Measurements from ENCODE around the gene DNAJB8.

DNAJB8 gene

GRCh38 chr3:128482666-128483656, 16.3 kb upstream of the DNAJB8 start:
- peak; percentile 38 for DNase-seq

DNA sequence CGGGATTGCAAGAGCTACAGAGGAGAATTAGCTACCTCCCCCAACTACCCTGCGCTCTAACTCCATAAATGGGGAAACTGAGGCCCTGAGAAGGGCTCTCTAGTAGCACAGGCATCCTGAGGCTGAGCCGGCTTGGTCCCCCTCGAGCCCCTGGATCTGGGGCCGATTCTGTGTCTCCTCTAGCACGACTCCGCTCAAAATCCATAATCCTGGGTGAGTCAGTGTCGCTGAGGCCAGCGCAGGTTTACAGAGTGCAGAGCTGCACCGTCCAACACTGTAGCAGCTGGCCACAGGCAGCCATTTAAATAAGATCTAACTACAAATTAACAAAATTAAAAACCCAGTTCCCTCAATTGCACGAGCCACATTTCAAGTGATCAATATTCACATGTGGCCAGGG, 15.5 kb upstream of the DNAJB8 start:
- peak; percentile 63 for DNase-seq

- peak; percentile 86 for DNase-seq
Measured at GRCh38 chr3:128481438-128481942, 14.8 kb upstream of the DNAJB8 start.

DNA sequence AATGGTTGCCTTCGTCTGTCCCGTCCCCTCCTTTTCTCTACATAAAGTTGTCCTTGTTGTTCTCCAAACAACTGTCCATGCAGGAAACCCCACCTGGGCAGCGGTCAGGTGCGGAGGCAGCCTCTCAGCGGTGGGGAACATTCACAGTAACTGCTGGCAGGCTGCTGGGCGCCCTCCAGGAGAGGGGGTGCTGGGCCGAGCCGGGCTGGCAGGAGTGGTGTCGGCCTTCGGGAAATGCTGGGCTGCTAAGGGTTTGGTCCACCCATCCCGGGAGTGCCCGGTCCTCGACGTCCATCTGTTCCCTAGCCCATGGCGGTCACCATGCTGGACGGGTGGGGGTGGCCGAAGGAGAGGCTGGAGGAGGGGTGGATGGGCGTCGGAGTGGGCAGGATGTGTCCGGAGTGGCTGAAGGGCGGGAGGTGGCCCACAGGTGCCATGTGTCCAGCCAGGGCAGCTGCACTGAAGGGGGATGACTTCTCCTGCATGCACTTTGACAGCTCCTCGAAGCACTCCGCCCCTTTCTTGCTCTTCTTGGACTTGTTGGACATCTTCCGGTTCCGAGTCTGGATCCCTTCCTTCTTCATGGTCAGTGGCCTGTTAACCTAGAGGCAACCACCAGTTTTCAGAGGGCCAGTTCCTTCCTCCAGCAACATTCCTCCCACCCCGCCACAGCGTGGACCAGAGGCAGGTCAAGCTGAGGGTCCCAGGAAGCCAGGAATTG, 14.2 kb upstream of the DNAJB8 start:
- DNase-seq: no peak

- no peak for DNase-seq
Measured at GRCh38 chr3:128480278-128480677, 13.6 kb upstream of the DNAJB8 start.

- DNase-seq: no peak
Measured at GRCh38 chr3:128479558-128480086, 12.9 kb upstream of the DNAJB8 start.

- no peak for DNase-seq
Measured at GRCh38 chr3:128478576-128479506, 12.2 kb upstream of the DNAJB8 start.

DNA sequence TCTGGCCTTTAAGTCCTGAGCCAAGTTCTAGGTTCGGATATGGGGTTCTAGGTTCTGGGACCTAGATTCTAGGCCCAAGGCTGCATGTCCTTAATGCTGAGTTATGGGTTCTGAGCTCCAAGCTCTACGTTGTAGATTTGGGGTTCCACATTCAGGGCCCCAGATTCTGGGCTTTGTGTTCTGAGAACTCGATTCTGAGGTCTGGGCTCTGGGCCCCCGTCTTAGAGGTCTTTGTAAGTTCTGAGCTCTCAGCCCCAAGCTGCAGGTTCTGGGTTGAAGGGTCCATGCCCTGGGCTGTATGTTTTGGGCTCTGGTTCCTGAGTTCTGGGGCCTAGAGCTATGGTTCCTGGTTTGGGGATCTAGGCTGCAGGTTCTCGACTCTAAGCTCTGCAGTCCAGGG, 10.0 kb upstream of the DNAJB8 start:
- DNase-seq: no peak

- no peak for DNase-seq
Measured at GRCh38 chr3:128475355-128475754, 8.7 kb upstream of the DNAJB8 start.

DNA sequence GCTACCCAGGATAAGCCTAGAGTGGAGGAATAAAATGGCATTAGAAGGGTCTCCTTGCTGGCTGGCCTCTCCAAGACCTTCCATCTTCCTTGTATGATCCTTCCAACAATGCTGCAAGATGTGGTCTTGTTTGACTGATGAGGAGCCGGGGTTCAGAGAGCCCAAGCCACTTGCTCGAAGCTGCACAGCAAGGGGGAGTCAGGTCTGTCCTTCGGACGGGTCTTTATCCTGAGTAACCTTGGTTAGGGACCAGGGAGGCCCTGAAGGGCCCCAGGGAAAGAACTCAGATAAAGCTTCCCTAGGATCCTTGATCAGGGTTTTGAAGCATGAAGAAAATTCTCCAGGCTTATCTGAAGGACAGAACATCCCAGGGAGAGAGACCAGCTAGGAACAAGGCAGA, 7.0 kb upstream of the DNAJB8 start:
- no peak for DNase-seq

GRCh38 chr3:128473180-128473519, 6.5 kb upstream of the DNAJB8 start:
- DNase-seq: peak; percentile 96

- no peak for DNase-seq
Measured at GRCh38 chr3:128472449-128473179, 5.9 kb upstream of the DNAJB8 start.

GRCh38 chr3:128471720-128472119, 5.0 kb upstream of the DNAJB8 start:
- no peak for DNase-seq

- no peak for DNase-seq
Measured at GRCh38 chr3:128471110-128471509, 4.4 kb upstream of the DNAJB8 start.

GRCh38 chr3:128470134-128470899, 3.6 kb upstream of the DNAJB8 start:
- DNase-seq: no peak

DNA sequence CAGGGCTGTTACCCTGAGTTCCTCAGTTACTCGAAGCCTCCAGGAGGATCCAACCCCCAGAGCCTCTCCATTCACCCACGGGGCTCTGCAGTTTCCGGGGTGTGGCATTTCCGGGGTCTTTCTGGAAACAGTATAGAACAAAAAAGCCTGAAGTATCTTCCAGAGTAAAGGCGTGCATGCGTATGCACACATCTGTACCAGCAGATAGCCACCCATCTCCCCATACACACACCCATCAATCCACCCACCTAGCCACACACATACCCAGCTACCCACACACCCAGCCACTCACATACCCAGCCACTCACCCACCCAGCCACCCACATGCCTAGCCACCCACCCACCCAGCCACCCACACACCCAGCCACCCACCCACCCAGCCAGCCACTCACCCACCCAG, 2.9 kb upstream of the DNAJB8 start:
- no peak for DNase-seq

DNA sequence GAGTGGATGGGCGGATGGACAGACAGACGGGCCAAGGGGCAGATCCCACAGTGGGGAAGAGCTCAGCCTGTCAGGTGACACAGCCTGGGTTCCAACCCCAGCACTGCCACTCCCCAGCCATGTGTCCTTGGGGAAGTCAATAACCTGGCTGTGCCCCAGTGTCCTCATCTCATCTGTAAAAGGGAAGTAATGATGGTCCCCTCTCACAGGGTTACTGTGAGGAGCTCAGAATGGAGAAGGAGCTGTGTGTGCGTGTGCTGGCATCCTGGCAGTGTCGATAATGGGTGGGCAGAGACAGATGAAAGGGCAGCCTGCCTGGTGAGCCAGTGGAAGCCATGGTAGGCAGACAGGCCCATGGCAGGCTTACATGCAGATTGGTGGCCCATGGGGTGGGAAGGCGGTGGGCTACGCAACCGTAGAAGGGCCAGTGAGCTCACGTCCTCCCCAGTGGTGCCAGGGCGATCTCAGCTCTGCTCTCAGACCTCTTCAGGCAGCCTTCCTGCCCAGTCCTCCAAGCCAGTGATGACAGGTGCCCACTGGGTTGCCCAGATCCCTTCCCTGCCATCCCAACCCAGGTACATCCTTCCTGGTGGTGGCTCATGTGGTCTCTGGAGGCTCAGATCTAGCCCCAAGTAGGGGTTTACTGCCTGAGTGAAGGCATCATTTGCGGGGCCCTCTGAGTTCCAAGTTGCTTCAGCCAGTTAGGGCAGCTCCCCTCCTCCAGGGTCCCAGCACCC, 2.3 kb upstream of the DNAJB8 start:
- DNase-seq: no peak

DNA sequence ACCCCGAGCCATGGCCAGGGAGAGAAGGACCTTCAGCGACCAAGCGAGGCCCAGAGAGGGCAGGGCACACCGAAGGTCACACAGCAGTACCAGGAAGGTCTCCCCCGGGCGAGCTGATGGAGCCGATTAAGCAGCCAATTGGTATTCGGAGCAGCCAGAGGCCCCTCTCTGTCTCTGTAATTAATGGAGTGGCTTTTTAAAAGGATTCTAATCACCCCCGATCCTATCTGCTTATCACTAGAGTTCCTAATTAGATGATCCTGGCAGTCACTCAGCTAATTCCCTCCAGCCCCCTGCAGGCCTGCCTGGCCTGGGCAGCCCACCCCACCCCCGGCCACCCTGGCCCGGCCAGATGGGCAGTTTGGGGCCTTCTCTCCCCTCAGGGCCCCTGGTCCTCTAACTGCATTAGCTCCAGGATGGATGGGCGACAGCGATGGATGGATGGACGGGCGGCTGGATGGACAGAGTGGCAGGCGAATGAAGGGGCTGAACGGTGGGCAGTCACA, 1.6 kb upstream of the DNAJB8 start:
- DNase-seq: peak; percentile 99

DNA sequence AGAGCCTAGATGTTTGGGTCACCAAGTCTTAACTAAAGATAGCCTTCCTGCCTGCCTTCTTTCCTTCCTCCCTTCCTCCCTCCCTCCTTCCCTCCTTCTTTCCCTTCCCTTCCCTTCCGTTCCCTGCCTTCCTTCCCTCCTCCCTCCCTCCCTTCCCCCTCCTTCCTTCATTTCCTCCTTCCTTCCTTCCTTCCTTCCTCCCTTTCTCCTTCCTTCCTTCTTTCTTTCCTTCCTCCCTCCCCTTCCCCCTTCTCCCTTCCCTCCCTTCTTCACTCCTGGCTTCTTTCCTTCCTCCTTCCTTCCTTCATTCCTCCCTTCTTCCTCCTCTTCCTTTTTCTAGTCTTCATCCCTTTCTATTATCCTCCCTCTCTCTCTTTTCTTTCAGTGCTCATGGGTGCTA, 2.0 kb downstream of the DNAJB8 start:
- DNase-seq: no peak

GRCh38 chr3:128464188-128464587, 2.5 kb downstream of the DNAJB8 start:
- peak; percentile 91 for DNase-seq

All from NCI-H82 (cell line).